ENCODE results near the gene SARM1.

GRCh38 chr17:28324781-28325180, 46.7 kb upstream of the SARM1 start:
- TF ChIP-seq CTCF (IDR thresholded peaks at IDR 0.05) (no peak), POLR2A (IDR thresholded peaks at IDR 0.05) (no peak)
